Measurements from ENCODE around the gene TEX2. TPM values are rescaled to one million over a fixed set of nuclear protein-coding genes. Genes with fewer than 3 reads are reported as not detected.

The TEX2 gene
- total and polyA plus RNA-seq, 9 of the 15 experiments (the other 6 are each of a cell fraction or from before 2014, with no cell fraction given) = 4.1 to 27.6 (median 19.3) TPM

- H3K27ac ChIP-seq (ENCODE audit: extremely low read depth, low read depth, low read length) = no peak overlapping the region
- POLR2A ChIA-PET = interaction anchor here (0.5 kb wide), 1 partner anchor 195 kb away, joined by 3 read pairs; no protein-coding TSS in a partner anchor
- TF ChIP-seq ZBTB34 (CRISPR knock-in tag; IDR thresholded peaks at IDR 0.05) (no peak), CREB3L1 (IDR thresholded peaks at IDR 0.05; ENCODE audit: borderline replicate concordance, low read depth) (no peak), KDM1A (IDR thresholded peaks at IDR 0.05) (no peak), KDM4B (IDR thresholded peaks at IDR 0.05; ENCODE audit: borderline replicate concordance in 2 of 2, low read depth in 1 of 2) (no peak), ZNF609 (CRISPR knock-in tag; IDR thresholded peaks at IDR 0.05; ENCODE audit: borderline replicate concordance) (no peak), NELFE (IDR thresholded peaks at IDR 0.05; ENCODE audit: insufficient read depth, insufficient read length) (no peak), FOXO4 (CRISPR knock-in tag; IDR thresholded peaks at IDR 0.05) (no peak), ZNF79 (CRISPR knock-in tag; IDR thresholded peaks at IDR 0.05; ENCODE audit: low read depth) (no peak), DLX4 (CRISPR knock-in tag; IDR thresholded peaks at IDR 0.05) (no peak), POLR2B (IDR thresholded peaks at IDR 0.05; ENCODE audit: low read depth, partially characterized antibody) (no peak), ETV6 (IDR thresholded peaks at IDR 0.05; ENCODE audit: borderline replicate concordance in 1 of 2, low read depth in 2 of 2, low read length in 1 of 2) (no peak), ETV6 (CRISPR knock-in tag; IDR thresholded peaks at IDR 0.05; ENCODE audit: borderline replicate concordance) (no peak)
- no peaks in the 10 kb centered on the region for H3K27me3 ChIP-seq (ENCODE audit: control insufficient read depth in 2 of 2, insufficient read depth in 2 of 2, low read length in 2 of 2)
- H3K9me3 ChIP-seq (replicated peaks; ENCODE audit: control insufficient read depth, insufficient read depth, low read depth, low read length) = no peaks in the 10 kb centered on the region
- H3K9me1 ChIP-seq (ENCODE audit: control insufficient read depth, insufficient read depth, low read length) = no peaks in the 10 kb centered on the region
- DNase-seq (ENCODE audit: extremely low read depth in 1 of 4, low spot score in 3 of 4) (no peak), ATAC-seq (no peak), FAIRE-seq (no peak)
- no peak overlapping the region for H3K9ac ChIP-seq (ENCODE audit: insufficient read depth in 1 of 2, low read depth in 2 of 2, low read length in 2 of 2)
- BruUV-seq (replicated peaks) = no TSS peak
- CTCF ChIA-PET (ENCODE audit: low intra/inter-chr PET ratio) = no interaction called here
- H4K20me1 ChIP-seq (replicated peaks; ENCODE audit: control insufficient read depth, insufficient read depth, low read length) = no peaks in the 10 kb centered on the region
- no peaks in the 10 kb centered on the region for H3K4me1 ChIP-seq (replicated peaks in 1 of 2; ENCODE audit: control insufficient read depth in 2 of 2, insufficient read depth in 2 of 2, low read length in 2 of 2)
- in situ Hi-C loops (cut with MboI) = no loop called here
- H3K36me3 ChIP-seq (ENCODE audit: control insufficient read depth, insufficient read depth, low read length) = peaks cover 62% of the 10 kb centered on the region
- no peaks in the 10 kb centered on the region for H3K79me2 ChIP-seq (ENCODE audit: control insufficient read depth, insufficient read depth, low read length)
- H3K4me2 ChIP-seq (ENCODE audit: insufficient read depth, low read length) = no peak overlapping the region
- 93% methylated on average over 8 of the region's 8 CpGs for WGBS (ENCODE audit: insufficient coverage, low coverage, missing lambda C conversion rate)
- H3K4me3 ChIP-seq = no peak overlapping the region
- intact Hi-C loops (cut with micrococcal nuclease) = no loop called here
- no peak overlapping the region for H2AFZ ChIP-seq (ENCODE audit: low read depth, low read length)
Observed at GRCh38 chr17:64171041-64171440, 92.0 kb downstream of the TEX2 start.
